Measurements from ENCODE around the gene EFNA1.

EFNA1 gene

DNA sequence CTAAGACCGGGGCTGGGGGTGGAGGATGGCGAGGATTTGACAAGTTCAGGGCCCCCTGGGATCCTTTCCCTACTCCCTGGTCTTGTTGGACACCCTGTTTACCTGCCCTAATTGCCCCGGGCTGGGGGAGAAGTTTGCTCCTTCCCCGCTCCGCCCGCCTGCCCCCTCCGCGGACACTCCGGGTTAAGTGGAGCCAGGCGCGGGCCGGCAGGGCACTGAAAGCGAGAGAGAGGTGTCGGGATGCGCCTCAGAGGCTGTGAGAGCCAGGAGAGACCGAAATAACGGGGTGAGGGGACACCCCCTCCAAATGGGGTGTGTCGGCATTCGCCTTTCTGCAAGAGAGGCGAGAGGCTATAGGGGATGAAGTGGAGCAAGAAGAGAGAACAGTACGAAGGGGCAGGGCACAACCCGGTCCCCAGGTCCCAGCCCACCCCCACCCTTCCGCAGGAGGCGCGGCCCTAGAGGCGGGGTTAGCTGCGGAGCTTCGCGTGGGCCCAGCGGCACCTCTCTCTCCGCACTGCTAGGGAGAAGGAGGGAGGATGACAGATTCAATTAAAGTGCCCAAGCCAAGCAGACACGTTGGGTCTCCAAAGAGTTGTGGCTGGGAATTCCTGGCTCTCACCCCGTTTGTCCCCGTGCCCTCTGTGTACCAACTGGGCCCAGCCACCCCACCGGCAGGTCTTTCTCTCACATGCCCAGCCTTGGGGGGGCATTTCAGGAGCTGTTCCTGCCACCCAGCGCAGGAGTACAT is 45.2 kb upstream of the EFNA1 start (continued):
- TF ChIP-seq, protein P1, sequence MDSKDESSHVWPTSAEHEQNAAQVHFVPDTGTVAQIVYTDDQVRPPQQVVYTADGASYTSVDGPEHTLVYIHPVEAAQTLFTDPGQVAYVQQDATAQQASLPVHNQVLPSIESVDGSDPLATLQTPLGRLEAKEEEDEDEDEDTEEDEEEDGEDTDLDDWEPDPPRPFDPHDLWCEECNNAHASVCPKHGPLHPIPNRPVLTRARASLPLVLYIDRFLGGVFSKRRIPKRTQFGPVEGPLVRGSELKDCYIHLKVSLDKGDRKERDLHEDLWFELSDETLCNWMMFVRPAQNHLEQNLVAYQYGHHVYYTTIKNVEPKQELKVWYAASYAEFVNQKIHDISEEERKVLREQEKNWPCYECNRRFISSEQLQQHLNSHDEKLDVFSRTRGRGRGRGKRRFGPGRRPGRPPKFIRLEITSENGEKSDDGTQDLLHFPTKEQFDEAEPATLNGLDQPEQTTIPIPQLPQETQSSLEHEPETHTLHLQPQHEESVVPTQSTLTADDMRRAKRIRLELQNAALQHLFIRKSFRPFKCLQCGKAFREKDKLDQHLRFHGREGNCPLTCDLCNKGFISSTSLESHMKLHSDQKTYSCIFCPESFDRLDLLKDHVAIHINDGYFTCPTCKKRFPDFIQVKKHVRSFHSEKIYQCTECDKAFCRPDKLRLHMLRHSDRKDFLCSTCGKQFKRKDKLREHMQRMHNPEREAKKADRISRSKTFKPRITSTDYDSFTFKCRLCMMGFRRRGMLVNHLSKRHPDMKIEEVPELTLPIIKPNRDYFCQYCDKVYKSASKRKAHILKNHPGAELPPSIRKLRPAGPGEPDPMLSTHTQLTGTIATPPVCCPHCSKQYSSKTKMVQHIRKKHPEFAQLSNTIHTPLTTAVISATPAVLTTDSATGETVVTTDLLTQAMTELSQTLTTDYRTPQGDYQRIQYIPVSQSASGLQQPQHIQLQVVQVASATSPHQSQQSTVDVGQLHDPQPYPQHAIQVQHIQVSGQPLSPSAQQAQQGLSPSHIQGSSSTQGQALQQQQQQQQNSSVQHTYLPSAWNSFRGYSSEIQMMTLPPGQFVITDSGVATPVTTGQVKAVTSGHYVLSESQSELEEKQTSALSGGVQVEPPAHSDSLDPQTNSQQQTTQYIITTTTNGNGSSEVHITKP (tag by site-specific recombination; IDR thresholded peaks at IDR 0.05): no peak
- TF ChIP-seq, protein P2, sequence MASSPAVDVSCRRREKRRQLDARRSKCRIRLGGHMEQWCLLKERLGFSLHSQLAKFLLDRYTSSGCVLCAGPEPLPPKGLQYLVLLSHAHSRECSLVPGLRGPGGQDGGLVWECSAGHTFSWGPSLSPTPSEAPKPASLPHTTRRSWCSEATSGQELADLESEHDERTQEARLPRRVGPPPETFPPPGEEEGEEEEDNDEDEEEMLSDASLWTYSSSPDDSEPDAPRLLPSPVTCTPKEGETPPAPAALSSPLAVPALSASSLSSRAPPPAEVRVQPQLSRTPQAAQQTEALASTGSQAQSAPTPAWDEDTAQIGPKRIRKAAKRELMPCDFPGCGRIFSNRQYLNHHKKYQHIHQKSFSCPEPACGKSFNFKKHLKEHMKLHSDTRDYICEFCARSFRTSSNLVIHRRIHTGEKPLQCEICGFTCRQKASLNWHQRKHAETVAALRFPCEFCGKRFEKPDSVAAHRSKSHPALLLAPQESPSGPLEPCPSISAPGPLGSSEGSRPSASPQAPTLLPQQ (tag by site-specific recombination; IDR thresholded peaks at IDR 0.05): peak; percentile 47; the same call in 1 of the 2 replicates
- TF ChIP-seq GLIS1 (tag by site-specific recombination; IDR thresholded peaks at IDR 0.05): peak; percentile 68
- TF ChIP-seq ZBTB8A (tag by site-specific recombination; IDR thresholded peaks at IDR 0.05): no peak
- no peak for TF ChIP-seq ZNF391 (tag by site-specific recombination; IDR thresholded peaks at IDR 0.05; ENCODE audit: borderline replicate concordance, low read depth)
- TF ChIP-seq ZNF10 (tag by site-specific recombination; IDR thresholded peaks at IDR 0.05): no peak
- 0 out of 2 replicates have a peak, but pooled peaks have one; percentile 16 for TF ChIP-seq ZBTB20 (tag by site-specific recombination; IDR thresholded peaks at IDR 0.05)
- no peak for TF ChIP-seq ZNF624 (tag by site-specific recombination; IDR thresholded peaks at IDR 0.05)
- no peak for TF ChIP-seq ZSCAN16 (tag by site-specific recombination; IDR thresholded peaks at IDR 0.05)
- no peak for TF ChIP-seq ZNF223 (tag by site-specific recombination; IDR thresholded peaks at IDR 0.05)
- no peak for TF ChIP-seq ZNF19 (tag by site-specific recombination; IDR thresholded peaks at IDR 0.05; ENCODE audit: low read depth)
- TF ChIP-seq ZNF600 (tag by site-specific recombination; IDR thresholded peaks at IDR 0.05): no peak
- no peak for TF ChIP-seq ZNF433 (tag by site-specific recombination; IDR thresholded peaks at IDR 0.05; ENCODE audit: low read depth)
- TF ChIP-seq ZEB2 (tag by site-specific recombination; IDR thresholded peaks at IDR 0.05): no peak
- no peak for TF ChIP-seq ZNF670 (tag by site-specific recombination; IDR thresholded peaks at IDR 0.05; ENCODE audit: low read depth)
- peak; percentile 9; the same call in 1 of the 2 replicates for TF ChIP-seq SP7 (tag by site-specific recombination; IDR thresholded peaks at IDR 0.05)
- TF ChIP-seq ZNF174 (tag by site-specific recombination; IDR thresholded peaks at IDR 0.05): no peak
- TF ChIP-seq, protein P3, sequence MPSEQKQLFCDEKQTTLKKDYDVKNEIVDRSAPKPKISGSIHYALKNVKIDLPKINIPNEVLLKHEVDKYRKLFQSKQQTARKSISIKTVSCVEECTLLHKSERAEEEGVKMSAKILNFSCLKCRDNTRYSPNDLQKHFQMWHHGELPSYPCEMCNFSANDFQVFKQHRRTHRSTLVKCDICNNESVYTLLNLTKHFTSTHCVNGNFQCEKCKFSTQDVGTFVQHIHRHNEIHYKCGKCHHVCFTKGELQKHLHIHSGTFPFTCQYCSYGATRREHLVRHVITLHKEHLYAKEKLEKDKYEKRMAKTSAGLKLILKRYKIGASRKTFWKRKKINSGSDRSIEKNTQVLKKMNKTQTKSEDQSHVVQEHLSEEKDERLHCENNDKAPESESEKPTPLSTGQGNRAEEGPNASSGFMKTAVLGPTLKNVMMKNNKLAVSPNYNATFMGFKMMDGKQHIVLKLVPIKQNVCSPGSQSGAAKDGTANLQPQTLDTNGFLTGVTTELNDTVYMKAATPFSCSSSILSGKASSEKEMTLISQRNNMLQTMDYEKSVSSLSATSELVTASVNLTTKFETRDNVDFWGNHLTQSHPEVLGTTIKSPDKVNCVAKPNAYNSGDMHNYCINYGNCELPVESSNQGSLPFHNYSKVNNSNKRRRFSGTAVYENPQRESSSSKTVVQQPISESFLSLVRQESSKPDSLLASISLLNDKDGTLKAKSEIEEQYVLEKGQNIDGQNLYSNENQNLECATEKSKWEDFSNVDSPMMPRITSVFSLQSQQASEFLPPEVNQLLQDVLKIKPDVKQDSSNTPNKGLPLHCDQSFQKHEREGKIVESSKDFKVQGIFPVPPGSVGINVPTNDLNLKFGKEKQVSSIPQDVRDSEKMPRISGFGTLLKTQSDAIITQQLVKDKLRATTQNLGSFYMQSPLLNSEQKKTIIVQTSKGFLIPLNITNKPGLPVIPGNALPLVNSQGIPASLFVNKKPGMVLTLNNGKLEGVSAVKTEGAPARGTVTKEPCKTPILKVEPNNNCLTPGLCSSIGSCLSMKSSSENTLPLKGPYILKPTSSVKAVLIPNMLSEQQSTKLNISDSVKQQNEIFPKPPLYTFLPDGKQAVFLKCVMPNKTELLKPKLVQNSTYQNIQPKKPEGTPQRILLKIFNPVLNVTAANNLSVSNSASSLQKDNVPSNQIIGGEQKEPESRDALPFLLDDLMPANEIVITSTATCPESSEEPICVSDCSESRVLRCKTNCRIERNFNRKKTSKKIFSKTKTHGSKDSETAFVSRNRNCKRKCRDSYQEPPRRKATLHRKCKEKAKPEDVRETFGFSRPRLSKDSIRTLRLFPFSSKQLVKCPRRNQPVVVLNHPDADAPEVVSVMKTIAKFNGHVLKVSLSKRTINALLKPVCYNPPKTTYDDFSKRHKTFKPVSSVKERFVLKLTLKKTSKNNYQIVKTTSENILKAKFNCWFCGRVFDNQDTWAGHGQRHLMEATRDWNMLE (tag by site-specific recombination; conservative IDR thresholded peaks at IDR 0.05; ENCODE audit: low read depth): no peak
- TF ChIP-seq ZNF112 (tag by site-specific recombination; IDR thresholded peaks at IDR 0.05): no peak
- TF ChIP-seq ZNF707 (tag by site-specific recombination; IDR thresholded peaks at IDR 0.05): no peak
- TF ChIP-seq ZNF214 (tag by site-specific recombination; IDR thresholded peaks at IDR 0.05; ENCODE audit: borderline replicate concordance): no peak
- no peak for TF ChIP-seq SCRT2 (tag by site-specific recombination; IDR thresholded peaks at IDR 0.05)
- TF ChIP-seq, protein P4, sequence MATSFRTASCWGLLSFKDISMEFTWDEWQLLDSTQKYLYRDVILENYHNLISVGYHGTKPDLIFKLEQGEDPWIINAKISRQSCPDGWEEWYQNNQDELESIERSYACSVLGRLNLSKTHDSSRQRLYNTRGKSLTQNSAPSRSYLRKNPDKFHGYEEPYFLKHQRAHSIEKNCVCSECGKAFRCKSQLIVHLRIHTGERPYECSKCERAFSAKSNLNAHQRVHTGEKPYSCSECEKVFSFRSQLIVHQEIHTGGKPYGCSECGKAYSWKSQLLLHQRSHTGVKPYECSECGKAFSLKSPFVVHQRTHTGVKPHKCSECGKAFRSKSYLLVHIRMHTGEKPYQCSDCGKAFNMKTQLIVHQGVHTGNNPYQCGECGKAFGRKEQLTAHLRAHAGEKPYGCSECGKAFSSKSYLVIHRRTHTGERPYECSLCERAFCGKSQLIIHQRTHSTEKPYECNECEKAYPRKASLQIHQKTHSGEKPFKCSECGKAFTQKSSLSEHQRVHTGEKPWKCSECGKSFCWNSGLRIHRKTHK (tag by site-specific recombination; IDR thresholded peaks at IDR 0.05): no peak
- no peak for TF ChIP-seq KLF7 (tag by site-specific recombination; IDR thresholded peaks at IDR 0.05; ENCODE audit: borderline replicate concordance)
- TF ChIP-seq, protein P5, sequence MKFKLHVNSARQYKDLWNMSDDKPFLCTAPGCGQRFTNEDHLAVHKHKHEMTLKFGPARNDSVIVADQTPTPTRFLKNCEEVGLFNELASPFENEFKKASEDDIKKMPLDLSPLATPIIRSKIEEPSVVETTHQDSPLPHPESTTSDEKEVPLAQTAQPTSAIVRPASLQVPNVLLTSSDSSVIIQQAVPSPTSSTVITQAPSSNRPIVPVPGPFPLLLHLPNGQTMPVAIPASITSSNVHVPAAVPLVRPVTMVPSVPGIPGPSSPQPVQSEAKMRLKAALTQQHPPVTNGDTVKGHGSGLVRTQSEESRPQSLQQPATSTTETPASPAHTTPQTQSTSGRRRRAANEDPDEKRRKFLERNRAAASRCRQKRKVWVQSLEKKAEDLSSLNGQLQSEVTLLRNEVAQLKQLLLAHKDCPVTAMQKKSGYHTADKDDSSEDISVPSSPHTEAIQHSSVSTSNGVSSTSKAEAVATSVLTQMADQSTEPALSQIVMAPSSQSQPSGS (tag by site-specific recombination; IDR thresholded peaks at IDR 0.05; ENCODE audit: low read depth): no peak
- TF ChIP-seq ZNF621 (tag by site-specific recombination; IDR thresholded peaks at IDR 0.05): no peak
- TF ChIP-seq ZNF292 (tag by site-specific recombination; IDR thresholded peaks at IDR 0.05; ENCODE audit: borderline replicate concordance, low read depth): no peak

Measured in HEK293 (cell line).